Measurements from ENCODE around the gene ZNF292.
A peak's percentile ranks its signal among the peaks of the same experiment; 100 is the strongest.

ZNF292 gene

GRCh38 chr6:87164506-87164905 is 9.1 kb downstream of the ZNF292 start:
- no peak overlapping the region for H3K27ac Mint-ChIP-seq
- no peak for TF ChIP-seq CTCF (IDR thresholded peaks at IDR 0.05)
- H3K27me3 Mint-ChIP-seq (ENCODE audit: low read depth, poor library complexity), result no peaks in the 10 kb centered on the region
- H3K4me1 Mint-ChIP-seq, result peaks cover 42% of the 10 kb centered on the region
- no peak overlapping the region for H3K4me3 Mint-ChIP-seq
- no peak for DNase-seq
- peaks cover 56% of the 10 kb centered on the region for H3K36me3 Mint-ChIP-seq (ENCODE audit: low read depth)
- no peaks in the 10 kb centered on the region for H3K9me3 Mint-ChIP-seq

- peaks cover 55% of the 10 kb centered on the region for H3K36me3 Mint-ChIP-seq (ENCODE audit: low read depth)
- no peak for TF ChIP-seq CTCF (IDR thresholded peaks at IDR 0.05)
- no peak overlapping the region for H3K27ac Mint-ChIP-seq
- no peaks in the 10 kb centered on the region for H3K27me3 Mint-ChIP-seq (ENCODE audit: low read depth, poor library complexity)
- no peak for DNase-seq
- H3K9me3 Mint-ChIP-seq, result no peaks in the 10 kb centered on the region
- no peak overlapping the region for H3K4me3 Mint-ChIP-seq
- peaks cover 37% of the 10 kb centered on the region for H3K4me1 Mint-ChIP-seq
Measured at GRCh38 chr6:87165185-87165584, 9.8 kb downstream of the ZNF292 start.

- DNase-seq, result no peak
- no peak overlapping the region for H3K27ac Mint-ChIP-seq
- H3K4me1 Mint-ChIP-seq, result peaks cover 27% of the 10 kb centered on the region
- peaks cover 3% of the 10 kb centered on the region for H3K9me3 Mint-ChIP-seq
- peaks cover 60% of the 10 kb centered on the region for H3K36me3 Mint-ChIP-seq (ENCODE audit: low read depth)
- no peak overlapping the region for H3K4me3 Mint-ChIP-seq
- no peak for TF ChIP-seq CTCF (IDR thresholded peaks at IDR 0.05)
- no peaks in the 10 kb centered on the region for H3K27me3 Mint-ChIP-seq (ENCODE audit: low read depth, poor library complexity)
Measured at GRCh38 chr6:87171938-87172633, 16.7 kb downstream of the ZNF292 start.

GRCh38 chr6:87174078-87174579 is 18.8 kb downstream of the ZNF292 start:
- DNase-seq, result no peak
- peaks cover 27% of the 10 kb centered on the region for H3K4me1 Mint-ChIP-seq
- no peak for TF ChIP-seq CTCF (IDR thresholded peaks at IDR 0.05)
- H3K27me3 Mint-ChIP-seq (ENCODE audit: low read depth, poor library complexity), result no peaks in the 10 kb centered on the region
- no peak overlapping the region for H3K27ac Mint-ChIP-seq
- no peak overlapping the region for H3K4me3 Mint-ChIP-seq
- peaks cover 12% of the 10 kb centered on the region for H3K9me3 Mint-ChIP-seq
- peaks cover 71% of the 10 kb centered on the region for H3K36me3 Mint-ChIP-seq (ENCODE audit: low read depth)

GRCh38 chr6:87176493-87176892 is 21.1 kb downstream of the ZNF292 start:
- DNase-seq, result no peak
- H3K27ac Mint-ChIP-seq, result peak overlapping the region; percentile 36
- peaks cover 12% of the 10 kb centered on the region for H3K9me3 Mint-ChIP-seq
- H3K4me3 Mint-ChIP-seq, result no peak overlapping the region
- peaks cover 81% of the 10 kb centered on the region for H3K36me3 Mint-ChIP-seq (ENCODE audit: low read depth)
- TF ChIP-seq CTCF (IDR thresholded peaks at IDR 0.05), result no peak
- no peaks in the 10 kb centered on the region for H3K27me3 Mint-ChIP-seq (ENCODE audit: low read depth, poor library complexity)
- H3K4me1 Mint-ChIP-seq, result peaks cover 27% of the 10 kb centered on the region

Measured in nephron progenitor cell (in vitro differentiated cells).